Pancreas (tissue), 10 donors: ENCODE measurements around the gene PPDPF. TPM values are rescaled to one million over a fixed set of nuclear protein-coding genes. Genes with fewer than 3 reads are reported as not detected.
A peak's percentile ranks its signal among the peaks of the same experiment; 100 is the strongest.
"Not testable (repeated sequence)": the region's sequence is repeated elsewhere in the genome, so short reads cannot be mapped to it uniquely, and the experiment has no call there.

Experiments used
- ATAC-seq, 4 donors: fragments of 200-7000 bp; cut with Tn5 transposase; one replicate each; pipeline versions ENCODE4 v1.8.0 to v1.9.1; 2020; ENCODE audit warnings: mild to moderate bottlenecking in 4 of 4, moderate library complexity in 4 of 4
- DNase-seq, 6 donors: peaks; one replicate each; pipeline ENCODE4 v3.0.0-alpha.2; 2020
- FAIRE-seq: peaks from 2 replicates; lab custom pipeline; 2012; peaks lifted over from hg19 to GRCh38; lab: Jason Lieb, UNC
- H3K27ac ChIP-seq, 4 donors: fragments of 200-600 bp; sonication (generic); 1 replicate in 3 of 4; 2 replicates in 1 of 4; pipeline versions ENCODE4 v1.5.0 to v1.8.0; 2020
- H3K27me3 ChIP-seq, 4 donors: fragments of 200-600 bp; one replicate each; pipeline ENCODE4 v1.8.0; 2021
- H3K36me3 ChIP-seq, 3 donors: fragments of 200-600 bp; sonication (generic) in 1 of 3; one replicate each; pipeline versions ENCODE4 v1.5.0 to v1.8.0; 2020 to 2021
- H3K4me1 ChIP-seq, 3 donors: fragments of 200-600 bp; one replicate each; pipeline ENCODE4 v1.8.0; 2021
- H3K4me3 ChIP-seq, 4 donors: fragments of 200-600 bp; sonication (generic) in 2 of 4; one replicate each; pipeline versions ENCODE4 v1.5.0 to v1.8.0; 2020 to 2021
- H3K9me3 ChIP-seq, 4 donors: fragments of 200-600 bp; one replicate each; pipeline ENCODE4 v1.8.0; 2021
- CTCF ChIP-seq, 4 donors: fragments of 200-600 bp; sonication (generic) in 3 of 4; IDR thresholded peaks; one replicate each; pipeline versions ENCODE4 v1.5.0 to v1.8.0; 2021; ENCODE audit warnings: antibody characterized with exemption in 4 of 4
- WGBS, 2 donors: extraction: QIAGEN DNeasy Blood & Tissue Kit; methylation state at CpG; one replicate each; pipeline ENCODE4 v1.1.7; 2013; 5-methylcytosine and 5-hydroxymethylcytosine counted together
- intact Hi-C, 3 donors: fragments of 100-400 bp; cut with DNase I; formaldehyde crosslinking; loops; one replicate each; pipeline versions ENCODE4 v1.11.1 to v1.14.2; 2022
- polyA plus RNA-seq, 2 donors: library from polyadenylated mRNA; stranded (reverse); fragments of 200-250 nt; gene quantifications; one replicate each; pipeline ENCODE4 v1.2.3, GENCODE V29; 2013
- total RNA-seq, 6 donors: library from RNA; stranded (reverse); fragmentation: NEBNext Ultra II Directional in 4 of 6; extraction: Animal tissue kit (Norgen Biotek cat#: 25700) in 4 of 6; gene quantifications; one replicate each; pipeline versions ENCODE4 v1.2.1 to v1.2.4, GENCODE V29; 2021 to 2023
- donor health status: healthy with polysubstance abuse.
- donor health status: DM: no; HTN: no; CAD: no; lungs with moderate emphysema.
- donor health status: DM: no; HTN: no; CAD: no.
- donor health status: control.
- donor health status: control.
- donor health status: Bipolar disorder and iron deficiency.
- donor health status: DM: yes; HTN: yes; CAD: no.
- donor health status: DM: no; HTN: no; CAD: no.
- donor health status: DM: no; HTN: no; CAD: no.
- donor health status: DM: yes; HTN: yes; CAD: no.

Gene PPDPF
- total and polyA plus RNA-seq, 8 donors = 77.7 to 224 (median 155) TPM

GRCh38 chr20:63567386-63568169 lies 47.0 kb downstream of the PPDPF start:
- no peaks in the 10 kb centered on the region for H3K27me3 ChIP-seq
- H3K4me1 ChIP-seq = no peaks in the 10 kb centered on the region
- H3K4me3 ChIP-seq = no peak overlapping the region
- no peak overlapping the region for H3K27ac ChIP-seq
- ATAC-seq (peak in 3 of 4 donors; percentile 4 to 67 (median 60)), FAIRE-seq (no peak), DNase-seq (peak in 1 of 6 donors; percentile 74)
- H3K36me3 ChIP-seq = peaks cover 0 to 7% (median 0%) of the 10 kb centered on the region in 3 donors
- WGBS, 2 donors = 86 to 92% methylated on average over 36 to 37 of the region's 37 CpGs
- TF ChIP-seq CTCF (IDR thresholded peaks at IDR 0.05) = no peak
- no peaks in the 10 kb centered on the region for H3K9me3 ChIP-seq
- intact Hi-C loops = no loop called here

GRCh38 chr20:63568170-63568981 lies 47.8 kb downstream of the PPDPF start:
- Histone ChIP-seq H3K9me3 (no peaks in the 10 kb centered on the region), H3K4me3 (no peak overlapping the region), H3K36me3 (no peaks in the 10 kb centered on the region), H3K4me1 (peaks cover 0 to 7% (median 6%) of the 10 kb centered on the region in 3 donors), H3K27ac (no peak overlapping the region), H3K27me3 (no peaks in the 10 kb centered on the region)
- intact Hi-C loops = no loop called here
- no peak for TF ChIP-seq CTCF (IDR thresholded peaks at IDR 0.05)
- DNase-seq = peak in 2 of 6 donors; percentile 36 to 77
- WGBS, 2 donors = 90 to 94% methylated on average over 40 to 43 of the region's 43 CpGs
- FAIRE-seq = no peak
- no peak for ATAC-seq

GRCh38 chr20:63568986-63569949 lies 48.7 kb downstream of the PPDPF start:
- DNase-seq = peak in 2 of 6 donors; percentile 49 to 74
- H3K9me3 ChIP-seq = no peaks in the 10 kb centered on the region
- ATAC-seq = no peak
- H3K27ac ChIP-seq = no peak overlapping the region
- H3K4me3 ChIP-seq = no peak overlapping the region
- TF ChIP-seq CTCF (IDR thresholded peaks at IDR 0.05) = no peak
- WGBS, 2 donors = 92 to 94% methylated on average over 46 of the region's 46 CpGs
- intact Hi-C loops = no loop called here
- no peaks in the 10 kb centered on the region for H3K27me3 ChIP-seq
- FAIRE-seq = no peak
- peaks cover 0 to 8% (median 7%) of the 10 kb centered on the region in 3 donors for H3K4me1 ChIP-seq
- no peaks in the 10 kb centered on the region for H3K36me3 ChIP-seq

GRCh38 chr20:63570281-63571086 lies 49.9 kb downstream of the PPDPF start:
- H3K4me1 ChIP-seq = peaks cover 0 to 8% (median 7%) of the 10 kb centered on the region in 3 donors
- no peaks in the 10 kb centered on the region for H3K27me3 ChIP-seq
- ATAC-seq (no peak), FAIRE-seq (no peak), DNase-seq (peak in 2 of 6 donors; percentile 38 to 64)
- no peak for TF ChIP-seq CTCF (IDR thresholded peaks at IDR 0.05)
- WGBS, 2 donors = 90 to 93% methylated on average over 28 of the region's 28 CpGs
- intact Hi-C loops = no loop called here
- H3K27ac ChIP-seq = no peak overlapping the region
- H3K36me3 ChIP-seq = no peaks in the 10 kb centered on the region
- no peak overlapping the region for H3K4me3 ChIP-seq
- H3K9me3 ChIP-seq = no peaks in the 10 kb centered on the region

- not testable (repeated sequence) for ATAC-seq, FAIRE-seq
- 55 to 62% methylated on average over 3 to 8 of the region's 11 CpGs for WGBS, 2 donors
Observed at GRCh38 chr20:63571087-63571478, 50.5 kb downstream of the PPDPF start.

More at GRCh38 chr20:63571087-63571478, 50.5 kb downstream of the PPDPF start:
- DNase-seq, H3K27me3 ChIP-seq, H3K27ac ChIP-seq, H3K36me3 ChIP-seq, H3K9me3 ChIP-seq, H3K4me3 ChIP-seq, H3K4me1 ChIP-seq, intact Hi-C loops: not testable (repeated sequence)
